PC-9 (cell line): ENCODE data around the gene SUSD2. TPM values are rescaled to one million over a fixed set of nuclear protein-coding genes. Genes with fewer than 3 reads are reported as not detected.

ENCODE experiments used
- BruUV-seq: library from RNA; stranded (reverse); fragments of 400-500 nt; replicated peaks from 2 replicates; lab custom pipeline; 2021; lab: Mats Ljungman, UMichigan
- CTCF ChIA-PET: fragments of 300-600 bp; sonication (Branson Sonifier 250); formaldehyde crosslinking; loops from one replicate; lab custom pipeline; 2022; ENCODE audit warnings: antibody characterized with exemption; lab: Charles Lee
- POLR2A ChIA-PET: fragments of 300-600 bp; sonication (Branson Sonifier 250); formaldehyde crosslinking; loops from one replicate; lab custom pipeline; 2022; ENCODE audit warnings: antibody characterized with exemption; ENCODE audit not compliant: unreplicated experiment; lab: Charles Lee
- DNase-seq, 2 experiments: peaks; one replicate each; pipeline versions ENCODE4 v3.0.0 to v3.0.0-alpha.2; 2015 to 2022; ENCODE audit warnings: mixed read lengths in 1 of 2
- H2AFZ ChIP-seq: fragments of 200-600 bp; sonication (generic); 2 replicates; pipeline ENCODE4 v1.8.1; 2017; ENCODE audit warnings: antibody characterized with exemption
- H3F3A ChIP-seq: fragments of 200-600 bp; sonication (generic); 2 replicates; pipeline ENCODE4 v1.8.1; 2017; ENCODE audit warnings: antibody characterized with exemption, mild to moderate bottlenecking, low read depth; ENCODE audit not compliant: insufficient read depth
- H3K27ac ChIP-seq: fragments of 200-600 bp; sonication (generic); 2 replicates; pipeline ENCODE4 v1.6.1; 2016; ENCODE audit warnings: mixed run types
- H3K27me3 ChIP-seq: fragments of 200-600 bp; sonication (generic); 2 replicates; pipeline ENCODE4 v1.6.1; 2016; ENCODE audit warnings: low read depth, mixed run types; ENCODE audit not compliant: insufficient read depth
- H3K36me3 ChIP-seq: fragments of 200-600 bp; sonication (generic); 2 replicates; pipeline ENCODE4 v1.6.1; 2016; ENCODE audit warnings: low read depth, mixed run types
- H3K4me1 ChIP-seq: fragments of 200-600 bp; sonication (generic); replicated peaks from 2 replicates; pipeline ENCODE4 v1.6.1; 2016; ENCODE audit warnings: mixed run types; ENCODE audit not compliant: insufficient read depth
- H3K4me2 ChIP-seq: fragments of 200-600 bp; sonication (generic); 2 replicates; pipeline ENCODE4 v1.6.1; 2017; ENCODE audit warnings: mixed run types
- H3K4me3 ChIP-seq: fragments of 200-600 bp; sonication (generic); 2 replicates; pipeline ENCODE4 v1.6.1; 2016; ENCODE audit warnings: mixed run types
- H3K79me2 ChIP-seq: fragments of 200-600 bp; sonication (generic); 2 replicates; pipeline ENCODE4 v1.6.1; 2017; ENCODE audit warnings: low read depth, mixed run types
- H3K9me2 ChIP-seq: fragments of 200-600 bp; sonication (generic); 2 replicates; pipeline ENCODE4 v1.8.1; 2017; ENCODE audit warnings: mild to moderate bottlenecking; ENCODE audit not compliant: insufficient read depth
- H3K9me3 ChIP-seq: fragments of 200-600 bp; sonication (generic); 2 replicates; pipeline ENCODE4 v1.8.1; 2016; ENCODE audit warnings: low read depth; ENCODE audit not compliant: insufficient read depth
- H4K20me1 ChIP-seq: fragments of 200-600 bp; sonication (generic); 2 replicates; pipeline ENCODE4 v1.8.1; 2017; ENCODE audit not compliant: insufficient read depth
- CTCF ChIP-seq: fragments of 200-600 bp; sonication (generic); conservative IDR thresholded peaks from 2 replicates; pipeline ENCODE4 v1.6.1; 2017; ENCODE audit warnings: mixed run types, antibody characterized with exemption, mild to moderate bottlenecking, moderate library complexity
- EZH2 ChIP-seq: fragments of 200-600 bp; sonication (generic); IDR thresholded peaks from 2 replicates; pipeline ENCODE4 v1.8.0; 2017; ENCODE audit warnings: antibody characterized with exemption, low read depth
- intact Hi-C: fragments of 100-400 bp; cut with micrococcal nuclease; formaldehyde crosslinking; loops from one replicate; pipeline ENCODE4 v1.10.0; 2022; ENCODE audit not compliant: unreplicated experiment
- total RNA-seq: library from RNA; stranded (reverse); gene quantifications from 2 replicates; pipeline ENCODE4 v1.2.3, GENCODE V29; 2021

SUSD2 gene
- total RNA-seq, 1 experiment from 2014 or later: 5.5 TPM

GRCh38 chr22:24165673-24166072, 15.6 kb upstream of the SUSD2 start:
- H3K4me2 ChIP-seq: no peak overlapping the region
- H3K9me2 ChIP-seq: no peaks in the 10 kb centered on the region
- no peaks in the 10 kb centered on the region for H3K4me1 ChIP-seq
- H3K9me3 ChIP-seq: no peaks in the 10 kb centered on the region
- no peak overlapping the region for H2AFZ ChIP-seq
- CTCF ChIA-PET: interaction anchor here (1.0 kb wide), 1 partner anchor 9 kb away, joined by 4 read pairs; no protein-coding TSS in a partner anchor
- intact Hi-C loops: no loop called here
- H3K36me3 ChIP-seq: no peaks in the 10 kb centered on the region
- DNase-seq: peak in 1 of 2 experiments; percentile 9
- H3F3A ChIP-seq: no peaks in the 10 kb centered on the region
- POLR2A ChIA-PET: no interaction called here
- H4K20me1 ChIP-seq: no peaks in the 10 kb centered on the region
- H3K4me3 ChIP-seq: no peak overlapping the region
- TF ChIP-seq EZH2: no peak
- no peak for TF ChIP-seq CTCF
- H3K27me3 ChIP-seq: no peaks in the 10 kb centered on the region
- no TSS peak for BruUV-seq
- no peak overlapping the region for H3K27ac ChIP-seq
- no peaks in the 10 kb centered on the region for H3K79me2 ChIP-seq

GRCh38 chr22:24166811-24167210, 14.5 kb upstream of the SUSD2 start:
- no peak overlapping the region for H3K27ac ChIP-seq
- H3K9me3 ChIP-seq: no peaks in the 10 kb centered on the region
- no peaks in the 10 kb centered on the region for H3K27me3 ChIP-seq
- TF ChIP-seq EZH2: no peak
- no peak for TF ChIP-seq CTCF
- H2AFZ ChIP-seq: no peak overlapping the region
- H3K79me2 ChIP-seq: no peaks in the 10 kb centered on the region
- no peaks in the 10 kb centered on the region for H3K9me2 ChIP-seq
- no peak overlapping the region for H3K4me3 ChIP-seq
- intact Hi-C loops: no loop called here
- H3F3A ChIP-seq: no peaks in the 10 kb centered on the region
- no peaks in the 10 kb centered on the region for H3K4me1 ChIP-seq
- no peak overlapping the region for H3K4me2 ChIP-seq
- no peaks in the 10 kb centered on the region for H4K20me1 ChIP-seq
- BruUV-seq: no TSS peak
- POLR2A ChIA-PET: interaction anchor here (1.0 kb wide), 1 partner anchor 10 kb away, joined by 17 read pairs; no protein-coding TSS in a partner anchor
- H3K36me3 ChIP-seq: no peaks in the 10 kb centered on the region
- CTCF ChIA-PET: no interaction called here
- no peak for DNase-seq

- Histone ChIP-seq H3K27me3 (no peaks in the 10 kb centered on the region), H3K27ac (no peak overlapping the region), H3K9me3 (no peaks in the 10 kb centered on the region), H3K4me1 (no peaks in the 10 kb centered on the region), H3K79me2 (no peaks in the 10 kb centered on the region), H3F3A (no peaks in the 10 kb centered on the region), H3K36me3 (no peaks in the 10 kb centered on the region), H3K4me3 (no peak overlapping the region), H2AFZ (no peak overlapping the region), H3K4me2 (no peak overlapping the region), H4K20me1 (no peaks in the 10 kb centered on the region), H3K9me2 (no peaks in the 10 kb centered on the region)
- POLR2A ChIA-PET: no interaction called here
- BruUV-seq: no TSS peak
- intact Hi-C loops: no loop called here
- TF ChIP-seq CTCF (no peak), EZH2 (no peak)
- DNase-seq: no peak
- CTCF ChIA-PET: no interaction called here
Measured at GRCh38 chr22:24169439-24170058, 11.7 kb upstream of the SUSD2 start.
